SK-N-SH (cell line): Measurements from ENCODE around the gene WNK1.

Experiments used
- CHD2 ChIP-seq: fragments of 150-350 bp; IDR thresholded peaks from 2 replicates; pipeline ENCODE4 v1.6.1; 2018; ENCODE audit warnings: low read length; ENCODE audit not compliant: partially characterized antibody
- POLR2AphosphoS5 ChIP-seq: IDR thresholded peaks from 2 replicates; pipeline ENCODE4 v1.6.1; 2012; ENCODE audit warnings: low read depth, low read length
- TF ChIP-seq, protein P1 (sequence below): fragments of 200-600 bp; sonication (generic); IDR thresholded peaks from 2 replicates; pipeline ENCODE4 v1.6.1; 2017; ENCODE audit warnings: antibody characterized with exemption, mild to moderate bottlenecking, moderate library complexity

DNA sequence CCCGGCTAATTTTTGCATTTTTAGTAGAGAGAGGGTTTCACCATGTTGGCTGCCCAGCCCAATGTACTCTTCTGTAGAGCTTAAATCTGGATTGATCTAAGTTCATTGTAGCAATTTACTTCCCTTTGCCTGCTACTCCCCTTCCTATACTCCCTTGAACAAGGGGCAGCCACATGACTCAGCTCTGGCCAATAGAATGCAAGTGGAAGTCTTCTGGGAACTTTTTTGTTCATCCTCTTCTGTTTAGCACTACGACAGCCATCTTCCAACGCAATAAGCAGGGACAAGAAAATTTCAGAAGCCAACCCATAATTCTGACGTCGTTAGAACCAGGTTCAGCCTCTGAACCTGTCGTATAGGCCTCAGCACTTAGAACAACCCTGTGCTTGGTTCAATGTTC, 203.6 kb downstream of the WNK1 start:
- TF ChIP-seq, protein P1, sequence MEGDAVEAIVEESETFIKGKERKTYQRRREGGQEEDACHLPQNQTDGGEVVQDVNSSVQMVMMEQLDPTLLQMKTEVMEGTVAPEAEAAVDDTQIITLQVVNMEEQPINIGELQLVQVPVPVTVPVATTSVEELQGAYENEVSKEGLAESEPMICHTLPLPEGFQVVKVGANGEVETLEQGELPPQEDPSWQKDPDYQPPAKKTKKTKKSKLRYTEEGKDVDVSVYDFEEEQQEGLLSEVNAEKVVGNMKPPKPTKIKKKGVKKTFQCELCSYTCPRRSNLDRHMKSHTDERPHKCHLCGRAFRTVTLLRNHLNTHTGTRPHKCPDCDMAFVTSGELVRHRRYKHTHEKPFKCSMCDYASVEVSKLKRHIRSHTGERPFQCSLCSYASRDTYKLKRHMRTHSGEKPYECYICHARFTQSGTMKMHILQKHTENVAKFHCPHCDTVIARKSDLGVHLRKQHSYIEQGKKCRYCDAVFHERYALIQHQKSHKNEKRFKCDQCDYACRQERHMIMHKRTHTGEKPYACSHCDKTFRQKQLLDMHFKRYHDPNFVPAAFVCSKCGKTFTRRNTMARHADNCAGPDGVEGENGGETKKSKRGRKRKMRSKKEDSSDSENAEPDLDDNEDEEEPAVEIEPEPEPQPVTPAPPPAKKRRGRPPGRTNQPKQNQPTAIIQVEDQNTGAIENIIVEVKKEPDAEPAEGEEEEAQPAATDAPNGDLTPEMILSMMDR = no peak
- TF ChIP-seq POLR2AphosphoS5 (no peak), CHD2 (no peak)
